NCI-H2081 treated with DMSO at 0.1 percent for 48 hours (cell line): ENCODE results near the gene AK8.

ENCODE experiments used
- DNase-seq: peaks from one replicate; lab custom pipeline; 2025; lab: John Stamatoyannopoulos, UW

AK8 gene

DNA sequence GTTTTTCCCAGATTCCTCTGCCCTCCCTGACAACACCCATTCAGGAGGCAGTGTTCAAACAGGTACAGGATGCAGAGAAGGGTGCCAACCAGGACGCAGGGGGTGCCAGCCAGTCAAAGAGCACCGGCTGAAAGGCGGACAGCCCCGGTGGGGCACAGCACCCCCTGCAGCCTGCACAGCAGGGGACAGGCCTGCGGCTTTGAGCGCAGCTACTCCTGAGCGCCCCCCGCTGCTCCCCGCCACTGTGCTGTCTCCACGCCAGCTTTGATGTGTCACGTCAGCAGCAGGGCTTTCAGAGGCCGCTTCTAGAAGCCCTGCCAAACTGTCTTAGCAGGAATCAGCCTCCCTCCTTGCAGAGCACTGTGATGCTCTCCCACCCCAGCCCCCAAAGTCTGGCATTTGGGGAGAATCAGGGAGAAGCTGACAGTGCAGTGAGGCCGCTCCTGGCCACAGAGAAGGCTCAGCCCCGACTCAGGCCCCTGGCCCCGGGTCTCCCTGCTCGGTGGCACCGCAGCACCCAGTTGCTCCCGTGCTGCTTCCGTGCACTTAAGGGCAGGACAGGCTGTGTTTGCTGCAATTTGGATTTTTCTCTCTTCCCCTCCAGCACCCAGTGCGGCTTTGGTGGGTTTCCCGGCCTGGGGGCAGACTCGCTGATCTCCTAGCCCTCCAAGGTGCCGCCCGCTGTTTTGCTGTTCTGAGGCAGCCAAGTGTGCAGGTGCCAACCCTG is 20.3 kb downstream of the AK8 start:
- DNase-seq: no peak

DNA sequence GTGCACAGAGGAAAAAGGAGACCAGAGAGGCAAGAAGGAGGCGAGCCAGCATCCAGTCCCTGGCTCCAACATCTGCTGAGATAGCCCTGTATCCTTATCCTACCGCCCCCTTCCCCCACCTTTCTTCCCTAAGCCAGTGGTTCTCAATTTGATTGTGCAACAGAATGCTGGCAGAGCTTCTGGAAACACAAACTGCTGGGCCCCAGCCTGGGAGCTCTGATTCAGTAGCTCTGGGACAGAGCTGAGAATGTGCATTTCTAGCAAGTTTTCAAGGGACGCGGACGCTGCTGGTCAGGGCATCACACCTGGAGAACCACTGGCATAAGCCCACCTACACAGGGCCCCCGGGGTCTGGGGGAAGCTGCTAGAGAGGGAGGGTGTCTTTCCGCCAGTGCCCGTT is 21.1 kb downstream of the AK8 start:
- DNase-seq: no peak

DNA sequence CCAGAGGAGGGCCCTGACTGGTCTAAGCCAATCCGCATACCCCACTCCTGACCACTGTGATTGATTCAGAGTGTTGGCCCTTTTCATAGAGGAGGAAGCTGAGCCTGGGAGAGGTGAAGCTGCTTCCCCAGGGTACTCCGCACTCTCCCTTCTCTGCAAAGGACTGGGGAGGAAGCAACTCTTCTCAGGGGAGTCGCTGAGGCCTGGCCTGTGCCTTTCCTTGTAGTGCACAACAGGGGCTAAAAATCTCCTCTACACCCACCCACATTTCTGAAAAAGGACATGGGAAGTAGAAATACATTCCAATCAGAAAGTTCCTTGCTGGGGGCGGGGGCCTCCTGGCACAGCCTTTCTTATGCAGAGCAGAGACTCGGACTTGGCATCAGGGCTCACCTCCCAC is 22.2 kb downstream of the AK8 start:
- DNase-seq: no peak

DNA sequence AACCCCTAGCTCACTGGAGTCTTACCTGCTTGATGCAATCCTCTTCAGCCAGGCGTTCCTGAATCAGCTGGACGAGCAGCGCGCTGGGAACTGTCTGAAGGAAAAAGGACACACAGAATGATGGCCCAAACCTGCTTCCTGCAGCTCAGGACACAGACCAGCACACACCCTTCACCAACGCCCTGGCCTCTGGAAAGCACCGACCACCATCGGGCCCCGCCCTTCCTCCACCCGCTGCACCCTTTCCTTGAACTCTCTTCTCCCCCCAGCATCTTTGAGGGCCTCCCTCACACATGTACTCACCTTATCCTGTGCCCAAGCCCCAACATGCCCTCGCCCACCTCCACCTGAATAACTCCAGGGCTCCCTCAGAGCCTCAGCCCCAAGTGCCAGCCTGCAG is 23.3 kb downstream of the AK8 start:
- DNase-seq: no peak

DNA sequence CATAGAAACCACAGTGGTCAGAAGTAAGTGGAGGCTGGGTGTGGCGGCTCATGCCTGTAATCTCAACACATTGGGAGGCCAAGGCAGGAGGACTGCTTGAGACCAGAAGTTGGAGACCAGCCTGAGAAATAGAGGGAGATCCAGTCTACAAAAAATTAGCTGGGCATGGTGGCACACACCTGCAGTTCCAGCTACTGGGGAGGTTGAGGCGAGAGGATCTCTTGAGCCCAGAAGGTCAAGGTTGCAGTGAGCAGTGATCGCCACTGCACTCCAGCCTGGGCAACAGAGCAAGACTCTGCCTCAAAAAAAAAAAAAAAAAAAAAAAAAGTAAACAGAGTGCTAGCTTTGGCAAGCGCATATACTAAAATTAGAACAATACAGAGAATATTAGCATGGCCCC is 24.6 kb downstream of the AK8 start:
- no peak for DNase-seq

DNA sequence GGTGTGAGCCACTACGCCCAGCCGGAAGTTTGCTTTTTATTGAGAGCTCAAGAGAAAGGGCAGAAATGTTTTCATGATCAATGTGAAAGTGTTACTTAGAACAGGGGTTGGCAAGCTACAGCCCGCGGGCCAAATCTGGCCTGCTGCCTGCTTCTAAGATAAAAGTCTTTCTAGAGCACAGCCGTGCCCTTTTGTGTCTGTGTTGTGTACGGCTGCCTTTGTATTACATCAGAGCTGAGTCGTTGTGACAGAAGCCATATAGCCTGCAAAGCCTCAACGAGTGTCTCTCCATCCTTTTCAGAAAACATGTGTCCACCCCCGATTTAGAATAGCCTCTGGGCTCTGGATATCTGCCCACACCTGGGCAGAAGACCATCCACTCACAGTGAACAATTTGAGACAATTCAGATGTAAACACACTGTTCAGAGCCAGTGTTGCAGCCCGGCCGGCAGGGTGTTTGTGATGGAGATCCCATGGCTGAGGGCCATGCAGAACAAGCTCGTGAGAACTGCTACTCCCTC is 28.8 kb downstream of the AK8 start:
- no peak for DNase-seq

DNA sequence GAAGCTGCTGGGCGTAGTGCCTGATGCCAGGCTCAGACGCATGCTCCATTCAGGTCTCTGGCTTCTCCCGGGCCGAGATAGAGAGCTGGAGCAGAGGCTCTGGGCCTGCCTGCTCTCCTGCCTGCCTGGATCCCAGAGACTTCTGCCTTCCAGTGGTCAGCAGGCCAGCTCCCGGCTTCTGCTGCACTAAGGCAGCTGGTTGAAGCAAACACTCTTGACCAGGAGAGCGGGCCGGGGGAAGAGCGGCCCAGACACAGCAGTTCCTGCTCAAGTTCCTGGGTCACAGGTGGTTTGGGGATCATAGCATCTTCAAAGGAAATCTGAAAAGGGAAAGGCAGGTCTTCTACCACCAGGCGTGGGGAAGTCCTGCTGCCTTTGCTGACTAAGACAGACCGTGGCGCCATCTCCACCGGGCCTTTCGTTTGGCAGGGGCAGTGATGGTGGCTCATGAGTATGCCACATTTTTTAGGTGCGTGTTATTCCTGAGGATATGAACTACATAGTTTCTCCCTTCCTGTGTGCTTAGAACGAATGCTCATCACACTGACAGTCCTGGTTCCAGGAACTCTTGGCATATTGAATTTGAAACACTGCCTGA is 31.1 kb downstream of the AK8 start:
- no peak for DNase-seq

DNA sequence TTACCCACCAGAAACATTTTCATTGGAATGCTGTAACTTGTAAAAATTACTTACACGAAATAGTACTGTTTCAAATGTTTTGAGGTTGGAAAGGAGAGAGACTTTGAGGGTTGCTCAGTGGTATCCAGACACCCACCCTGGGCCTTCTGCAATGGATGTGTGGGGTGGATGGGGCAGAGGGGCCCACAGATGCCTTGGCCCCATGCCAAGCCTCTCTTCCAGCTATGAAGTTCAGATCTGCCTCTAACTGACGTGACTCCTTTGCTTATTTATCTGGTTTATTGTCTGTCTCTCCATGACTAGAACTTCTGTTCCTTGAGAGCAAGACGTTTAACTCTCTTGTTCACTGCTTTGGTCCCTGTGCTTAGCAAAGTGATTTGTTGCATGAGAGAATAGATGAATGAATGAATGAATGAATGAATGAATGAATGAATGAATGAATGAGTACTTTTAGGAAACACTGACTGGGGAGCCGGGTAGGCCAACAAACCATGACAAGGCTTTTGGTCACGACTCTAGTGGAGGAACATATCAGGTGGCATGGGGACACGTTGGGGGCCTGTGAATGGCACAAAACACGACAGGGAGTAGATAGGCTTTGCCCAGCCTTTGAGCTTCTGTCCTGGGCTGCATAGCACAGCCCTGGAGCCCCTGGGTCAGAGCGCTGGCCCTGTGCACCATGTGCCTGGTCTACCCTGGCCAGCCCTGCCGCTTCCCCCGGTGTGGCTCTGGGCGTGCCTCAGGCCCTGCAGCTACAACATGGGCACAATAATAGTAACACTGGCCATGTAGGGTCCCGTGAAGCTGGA is 31.8 kb downstream of the AK8 start:
- DNase-seq: no peak

DNA sequence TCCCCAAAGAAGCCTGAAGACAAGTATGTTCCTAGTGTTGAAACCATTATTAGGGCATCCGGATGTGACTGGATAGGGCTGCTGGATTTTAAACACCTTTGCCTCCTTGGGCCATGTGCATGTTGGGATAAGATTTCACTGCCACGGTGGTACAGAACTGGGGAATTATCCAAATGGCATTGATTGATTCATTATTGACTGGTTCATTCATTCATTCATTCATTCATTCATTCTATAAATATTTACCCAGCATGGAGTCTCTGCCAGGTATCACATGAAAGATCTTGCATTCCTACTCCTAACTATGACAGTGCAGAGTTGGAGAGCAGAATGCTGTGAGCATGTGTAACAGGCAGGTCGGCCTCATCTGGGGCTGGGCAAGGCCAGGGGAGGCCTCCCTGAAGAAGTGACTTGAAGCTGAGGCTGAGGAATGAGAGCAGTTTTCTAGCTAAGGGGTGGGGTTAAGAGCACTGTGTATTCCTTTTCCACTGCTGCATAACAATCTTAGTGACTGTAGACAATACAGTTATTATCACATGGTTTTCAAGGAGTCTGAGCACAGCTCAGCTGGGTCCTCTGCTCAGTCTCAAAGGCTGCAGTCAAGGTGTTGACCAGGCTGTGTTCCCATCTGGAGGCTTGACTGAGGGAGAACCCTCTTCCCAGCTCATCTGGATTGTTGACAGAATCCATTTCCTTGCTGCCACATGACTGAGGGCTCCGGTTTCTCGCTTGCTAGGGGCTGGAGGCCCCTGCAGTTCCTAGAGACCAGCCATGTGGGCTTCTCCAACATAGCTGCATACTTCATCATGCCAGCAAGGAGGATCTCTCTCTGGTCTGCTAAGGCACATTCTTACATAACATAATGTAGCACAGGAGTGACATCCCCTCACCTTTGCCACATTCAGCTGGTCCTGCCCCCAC is 35.7 kb downstream of the AK8 start:
- DNase-seq: no peak

DNA sequence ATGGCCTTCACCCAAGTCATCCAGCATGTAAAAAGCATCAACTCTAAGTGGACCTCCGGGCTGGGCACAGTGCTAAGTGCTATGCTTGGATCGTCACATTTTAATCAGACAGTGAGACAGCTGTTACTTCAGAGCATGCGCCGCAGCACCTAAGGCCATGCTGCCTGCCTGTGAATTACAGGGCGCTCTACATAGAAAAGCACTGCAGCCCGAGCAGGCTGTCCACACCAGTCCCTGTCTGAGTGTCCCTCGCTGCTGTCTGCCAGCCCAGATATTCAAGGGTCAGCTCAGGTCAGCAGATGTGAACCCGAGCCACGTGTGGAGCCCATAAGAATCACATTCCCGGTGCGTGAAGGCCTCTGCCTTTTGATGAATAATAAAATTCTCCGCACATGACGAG is 37.1 kb downstream of the AK8 start:
- no peak for DNase-seq

DNA sequence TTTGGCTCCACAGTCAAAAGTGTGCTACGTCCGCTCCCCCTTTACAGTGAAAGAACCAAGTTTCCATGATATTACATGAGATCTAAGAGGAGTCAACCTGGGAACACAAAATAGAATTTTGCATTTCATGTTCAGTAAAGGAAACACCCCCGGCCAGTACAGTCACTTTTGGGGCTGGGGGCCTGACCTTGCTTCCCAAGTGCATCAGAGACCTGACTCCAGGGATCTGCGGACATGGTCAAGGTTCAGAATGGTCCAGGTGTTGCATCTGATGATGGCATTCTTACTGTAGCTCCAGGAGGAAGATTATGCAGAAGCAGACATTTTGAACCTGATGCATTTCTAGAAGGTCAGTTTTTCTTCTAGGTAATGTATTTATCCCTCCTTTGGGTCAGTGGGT is 39.8 kb downstream of the AK8 start:
- no peak for DNase-seq

DNA sequence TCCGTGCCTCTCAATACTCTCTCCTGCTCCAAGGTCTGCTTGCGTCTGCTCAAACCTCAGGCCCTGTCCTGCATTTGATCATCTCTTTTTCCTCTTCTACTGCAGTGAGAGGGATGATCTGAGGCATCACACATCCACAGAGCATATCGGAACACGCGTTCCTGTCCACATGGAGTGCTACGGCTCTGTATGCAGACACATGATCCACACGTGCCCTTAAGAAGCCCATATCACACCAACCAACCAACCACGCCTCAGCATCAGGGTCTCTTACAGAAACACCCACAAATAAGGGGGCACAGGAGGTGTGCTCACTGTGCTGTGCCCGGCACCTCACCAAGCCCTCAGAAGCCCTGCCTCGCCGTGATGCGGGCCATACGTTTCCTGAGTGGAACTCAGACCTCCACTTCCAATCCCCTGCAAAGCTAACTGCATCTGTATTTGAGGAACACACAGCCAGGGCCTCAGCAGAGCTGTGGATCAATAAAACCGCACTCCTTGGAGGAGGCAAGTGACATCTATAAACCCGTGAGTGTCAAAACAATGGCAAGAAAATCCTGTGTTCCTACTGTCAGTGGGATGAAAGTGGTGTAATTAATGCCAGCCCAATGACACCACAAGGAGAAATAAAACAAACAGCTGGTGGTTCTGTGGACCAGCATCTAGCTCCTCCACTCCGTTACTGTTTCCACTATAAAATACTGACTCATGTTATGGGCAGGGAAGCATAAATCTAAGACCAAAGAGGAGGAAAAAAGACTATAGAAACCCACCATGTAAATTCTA is 40.4 kb downstream of the AK8 start:
- no peak for DNase-seq

DNA sequence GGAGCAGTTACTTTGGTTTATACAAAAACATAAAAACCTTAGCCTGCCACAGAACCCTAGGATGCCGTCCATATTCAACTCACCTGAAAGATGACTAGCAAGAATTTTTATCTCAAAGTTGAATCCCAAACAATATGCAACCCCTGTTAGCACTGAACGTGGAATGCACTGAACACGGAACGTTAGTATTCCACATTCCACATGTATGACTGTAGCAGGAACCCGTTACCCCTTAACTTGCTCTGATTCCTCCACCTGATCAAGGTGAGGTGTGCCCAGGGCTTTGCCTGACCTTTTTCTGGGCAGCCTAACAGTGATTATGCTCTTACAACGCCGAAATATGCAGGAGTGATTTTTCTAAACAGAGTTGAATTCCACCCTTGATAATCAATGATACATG is 43.7 kb downstream of the AK8 start:
- no peak for DNase-seq

DNA sequence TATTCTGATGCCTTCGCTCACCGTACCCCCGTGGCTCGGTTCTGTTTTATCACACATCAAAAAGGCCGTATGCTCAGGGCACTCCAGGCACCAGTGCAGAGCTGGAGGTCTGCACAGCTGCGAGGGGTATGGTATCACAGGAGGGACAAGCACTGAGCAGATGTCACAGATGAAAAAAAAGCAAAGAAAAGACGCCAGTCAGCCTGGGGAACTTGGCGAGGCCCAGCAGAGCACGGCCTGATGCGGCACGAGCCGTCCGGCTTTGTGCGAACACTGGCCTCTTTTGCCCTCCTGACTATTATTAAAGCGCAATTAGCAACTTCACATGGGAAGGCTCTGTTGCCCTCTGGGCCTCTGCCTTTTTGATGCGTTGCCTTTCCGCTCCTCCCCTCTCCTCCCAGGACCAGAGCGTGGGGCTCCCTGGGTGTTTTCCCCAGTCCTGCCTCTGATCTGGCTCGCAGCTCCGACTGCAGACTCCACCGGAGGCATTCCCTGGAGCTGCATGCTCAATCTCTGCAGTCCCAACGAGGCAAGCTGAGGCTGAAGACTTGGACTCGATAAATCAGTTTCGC is 44.4 kb downstream of the AK8 start:
- DNase-seq: no peak

DNA sequence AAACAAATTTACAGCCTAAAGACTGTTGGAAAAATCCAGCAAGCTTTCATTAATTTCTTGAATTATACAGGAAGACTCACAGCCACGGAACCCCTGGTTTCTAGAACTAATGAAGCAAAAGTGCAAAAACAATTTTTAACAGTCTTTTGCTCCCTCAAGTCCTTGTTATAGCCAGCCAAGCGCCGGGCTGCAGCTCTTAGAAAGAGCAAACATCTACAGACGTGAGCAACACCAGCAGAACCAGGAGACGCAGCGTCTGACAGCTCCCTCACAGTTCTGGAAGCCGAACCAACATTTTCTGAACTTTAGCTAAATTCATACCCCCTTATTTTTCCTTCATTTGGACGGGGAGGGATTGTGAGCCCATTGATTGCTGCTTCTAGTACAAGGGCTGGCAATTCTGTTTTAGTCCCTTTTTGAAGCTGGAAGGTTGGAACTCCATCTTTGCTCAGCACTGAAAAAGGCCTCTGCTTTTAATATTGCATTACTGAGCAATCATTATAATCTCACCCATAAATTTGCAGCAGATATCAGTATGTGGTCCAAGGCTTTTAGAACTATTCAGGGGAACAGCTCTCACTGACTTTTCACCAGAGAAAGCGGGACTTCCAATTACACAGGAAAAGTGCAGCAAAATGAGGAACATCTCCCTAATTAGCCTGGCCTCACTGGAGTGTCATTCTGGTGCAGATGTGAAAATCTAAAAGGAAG is 45.8 kb downstream of the AK8 start:
- no peak for DNase-seq

DNA sequence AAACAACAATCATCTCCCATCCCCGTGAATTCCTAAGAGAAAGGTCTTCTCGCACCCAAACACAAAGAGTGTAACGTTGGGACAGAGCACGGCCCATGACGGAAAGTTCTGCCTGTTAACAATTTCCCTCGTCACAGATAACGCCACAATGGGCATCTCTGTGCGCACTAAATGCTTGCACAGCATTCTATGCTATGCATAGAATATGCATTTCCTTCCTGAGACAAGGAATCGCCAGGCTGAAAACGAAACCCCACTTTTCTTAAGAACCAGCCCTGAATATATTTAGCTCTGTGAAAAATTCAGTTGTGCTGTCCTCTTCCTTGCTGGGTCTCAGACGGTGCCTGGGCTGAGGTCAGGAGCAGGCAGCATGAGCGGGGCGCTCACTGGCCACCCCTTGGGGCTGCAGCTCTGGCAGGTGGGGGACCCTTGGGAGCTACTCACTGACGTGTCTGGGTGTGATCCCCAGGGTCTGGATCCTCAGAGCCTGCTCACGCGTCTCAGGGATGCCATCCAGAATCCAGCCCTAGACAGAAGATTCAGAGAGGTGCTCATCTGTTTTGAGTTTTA is 49.8 kb downstream of the AK8 start:
- DNase-seq: no peak

DNA sequence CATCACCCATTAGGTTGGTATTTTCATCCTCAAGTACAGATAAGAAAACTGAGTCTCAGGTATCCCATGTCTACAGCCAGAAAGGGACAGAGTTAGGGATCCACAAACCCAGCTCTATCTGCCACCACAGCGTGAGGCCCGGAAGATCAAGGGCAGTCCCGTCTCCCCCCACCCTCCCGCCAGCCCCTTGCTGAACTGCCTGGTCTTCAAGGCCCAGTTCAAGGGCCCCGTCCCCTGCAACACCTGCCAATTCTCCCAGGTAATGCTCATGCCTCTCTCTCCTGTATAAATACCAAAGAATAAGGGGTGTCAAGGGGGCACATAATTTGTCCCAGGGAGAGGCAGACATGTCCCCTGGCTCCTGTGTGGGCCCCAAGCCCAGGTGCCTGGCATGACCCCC is 50.7 kb downstream of the AK8 start:
- no peak for DNase-seq

DNA sequence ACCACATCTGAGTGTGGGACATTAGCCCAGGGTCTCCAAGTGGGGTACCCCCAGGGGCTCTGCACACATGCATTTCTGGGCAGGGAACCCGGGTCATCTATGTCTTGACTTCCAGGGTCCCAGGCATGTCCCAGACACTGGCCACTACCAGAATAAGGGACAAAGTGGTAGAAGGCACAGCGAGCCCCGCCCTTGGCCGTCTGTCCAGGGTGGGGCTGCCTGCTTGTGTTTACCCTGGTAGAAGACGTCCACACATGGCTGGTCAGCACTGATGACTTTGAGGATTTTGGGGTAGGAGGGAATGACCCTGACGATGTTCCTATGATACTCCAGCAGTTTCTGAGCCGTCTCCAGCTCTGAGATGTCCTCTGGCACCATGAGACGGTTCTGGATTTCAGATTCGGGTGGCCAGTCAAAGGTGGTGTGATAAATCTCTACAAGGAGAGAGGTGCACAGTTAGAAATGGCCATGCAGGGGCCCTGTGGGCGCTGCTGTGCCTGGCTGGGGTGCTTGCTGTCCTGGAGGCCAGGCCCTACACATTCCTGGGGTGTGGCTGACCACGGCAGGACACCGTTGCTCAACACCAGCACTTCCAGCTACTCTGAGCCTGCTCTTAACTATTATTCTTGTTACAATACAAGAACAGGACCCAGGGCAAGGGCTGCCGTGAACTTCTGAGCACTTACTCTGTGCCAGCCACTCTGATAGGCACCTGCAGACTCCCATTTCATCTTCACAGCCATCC is 51.3 kb downstream of the AK8 start:
- no peak for DNase-seq

DNA sequence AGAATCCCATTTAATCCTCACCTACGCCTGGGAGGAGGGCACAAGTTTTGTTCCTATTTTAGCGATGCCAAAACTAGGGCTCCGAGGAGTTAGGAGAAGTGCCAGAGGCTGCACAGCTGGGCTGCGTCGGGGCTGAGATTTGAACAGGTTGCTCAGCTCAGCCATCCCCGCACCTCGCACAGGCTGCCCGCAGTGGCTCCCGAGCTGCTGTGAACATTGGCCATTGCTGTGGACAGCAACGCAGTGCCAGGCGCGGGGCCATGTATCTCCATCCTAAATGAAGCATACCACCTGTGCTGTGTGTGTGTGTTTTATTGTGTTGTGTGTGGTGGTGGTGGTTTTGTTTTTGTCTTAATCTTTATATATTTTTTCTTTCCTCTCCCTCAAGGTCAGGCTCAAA is 52.0 kb downstream of the AK8 start:
- DNase-seq: no peak
